HG03097 (cell line): ENCODE results near the gene LARGE1.

Experiments used
- ATAC-seq: cut with Tn5 transposase; IDR thresholded peaks from one replicate; pipeline ENCODE4 v1.9.1; 2021; ENCODE audit not compliant: unreplicated experiment, low FRiP score

The LARGE1 gene

GRCh38 chr22:33350491-33350890, 569.8 kb downstream of the LARGE1 start:
- no peak for ATAC-seq

- ATAC-seq, result no peak
Observed at GRCh38 chr22:33347002-33347401, 573.3 kb downstream of the LARGE1 start.

- no peak for ATAC-seq
Observed at GRCh38 chr22:33341611-33342010, 578.7 kb downstream of the LARGE1 start.

- no peak for ATAC-seq
Observed at GRCh38 chr22:33337524-33337923, 582.8 kb downstream of the LARGE1 start.

GRCh38 chr22:33335611-33336279, 584.5 kb downstream of the LARGE1 start:
- ATAC-seq, result no peak

GRCh38 chr22:33332538-33332937, 587.7 kb downstream of the LARGE1 start:
- ATAC-seq, result no peak

GRCh38 chr22:33331017-33331416, 589.3 kb downstream of the LARGE1 start:
- ATAC-seq, result no peak

GRCh38 chr22:33330534-33330933, 589.7 kb downstream of the LARGE1 start:
- no peak for ATAC-seq

GRCh38 chr22:33329398-33329797, 590.9 kb downstream of the LARGE1 start:
- ATAC-seq, result no peak

- no peak for ATAC-seq
Observed at GRCh38 chr22:33328789-33329296, 591.4 kb downstream of the LARGE1 start.

GRCh38 chr22:33327348-33327860, 592.9 kb downstream of the LARGE1 start:
- no peak for ATAC-seq

GRCh38 chr22:33326540-33327295, 593.6 kb downstream of the LARGE1 start:
- no peak for ATAC-seq

- ATAC-seq, result no peak
Observed at GRCh38 chr22:33325232-33326004, 594.9 kb downstream of the LARGE1 start.

- no peak for ATAC-seq
Observed at GRCh38 chr22:33324228-33324627, 596.0 kb downstream of the LARGE1 start.

- no peak for ATAC-seq
Observed at GRCh38 chr22:33321466-33321865, 598.8 kb downstream of the LARGE1 start.

- ATAC-seq, result no peak
Observed at GRCh38 chr22:33315954-33316353, 604.3 kb downstream of the LARGE1 start.

- ATAC-seq, result no peak
Observed at GRCh38 chr22:33315117-33315516, 605.2 kb downstream of the LARGE1 start.

- no peak for ATAC-seq
Observed at GRCh38 chr22:33314316-33314715, 606.0 kb downstream of the LARGE1 start.

- ATAC-seq, result no peak
Observed at GRCh38 chr22:33303099-33303498, 617.2 kb downstream of the LARGE1 start.

GRCh38 chr22:33302549-33302948, 617.7 kb downstream of the LARGE1 start:
- ATAC-seq, result no peak

- ATAC-seq, result peak; percentile 39
Observed at GRCh38 chr22:33302049-33302545, 618.2 kb downstream of the LARGE1 start.
